Keratinocyte (primary cell): ENCODE data around the gene MAPK7. TPM values are rescaled to one million over a fixed set of nuclear protein-coding genes. Genes with fewer than 3 reads are reported as not detected.

ENCODE experiments used
- DNase-seq: peaks from one replicate; pipeline ENCODE4 v3.0.0-alpha.2; 2011; ENCODE audit warnings: low read depth, missing footprints, low spot score
- FAIRE-seq: peaks from 2 replicates; lab custom pipeline; 2011; peaks lifted over from hg19 to GRCh38; lab: Jason Lieb, UNC
- H2AFZ ChIP-seq: 2 replicates; pipeline ENCODE4 v1.6.0; 2012; ENCODE audit warnings: low read length, control low read depth, inconsistent platforms; ENCODE audit not compliant: control insufficient read depth
- H3K27ac ChIP-seq: 2 replicates; pipeline ENCODE4 v1.5.1; 2011; ENCODE audit warnings: low read length; ENCODE audit not compliant: control insufficient read depth, insufficient read depth
- H3K27me3 ChIP-seq: 3 replicates; pipeline ENCODE4 v1.6.0; 2011; ENCODE audit warnings: low read length; ENCODE audit not compliant: control insufficient read depth, insufficient read depth; ENCODE audit errors: extremely low read depth
- H3K36me3 ChIP-seq, 2 experiments: 2 replicates in 1 of 2; 3 replicates in 1 of 2; pipeline ENCODE4 v1.5.1; 2011; ENCODE audit warnings: low read length in 2 of 2, mild to moderate bottlenecking in 1 of 2; ENCODE audit not compliant: control insufficient read depth in 2 of 2, insufficient read depth in 2 of 2; ENCODE audit errors: extremely low read depth in 1 of 2
- H3K4me1 ChIP-seq: 3 replicates; pipeline ENCODE4 v1.5.1; 2011; ENCODE audit warnings: low read length; ENCODE audit not compliant: control insufficient read depth, insufficient read depth; ENCODE audit errors: extremely low read depth
- H3K4me2 ChIP-seq: 3 replicates; pipeline ENCODE4 v1.6.0; 2011; ENCODE audit warnings: low read depth, low read length; ENCODE audit not compliant: control insufficient read depth, insufficient read depth; ENCODE audit errors: extremely low read depth
- H3K4me3 ChIP-seq, 3 experiments: fragments of 200-600 bp in 1 of 3; sonication (generic) in 1 of 3; 2 replicates in 2 of 3; 3 replicates in 1 of 3; pipeline ENCODE4 v1.5.1; 2011 to 2016; ENCODE audit warnings: low read length in 3 of 3, mild to moderate bottlenecking in 3 of 3, control low read depth in 2 of 3, inconsistent platforms in 1 of 3, low read depth in 1 of 3, mixed read lengths in 1 of 3, mixed run types in 1 of 3, moderate library complexity in 1 of 3; ENCODE audit not compliant: control insufficient read depth in 2 of 3, insufficient read depth in 2 of 3; ENCODE audit errors: extremely low read depth in 1 of 3
- H3K79me2 ChIP-seq: 2 replicates; pipeline ENCODE4 v1.6.0; 2012; ENCODE audit warnings: low read length; ENCODE audit not compliant: control insufficient read depth, insufficient read depth
- H3K9ac ChIP-seq: 3 replicates; pipeline ENCODE4 v1.6.0; 2011; ENCODE audit warnings: low read length; ENCODE audit not compliant: control insufficient read depth, insufficient read depth; ENCODE audit errors: extremely low read depth
- H3K9me1 ChIP-seq: 3 replicates; pipeline ENCODE4 v1.6.0; 2011; ENCODE audit warnings: low read length; ENCODE audit not compliant: control insufficient read depth, insufficient read depth; ENCODE audit errors: extremely low read depth
- H3K9me3 ChIP-seq: 2 replicates; pipeline ENCODE4 v1.5.1; 2012; ENCODE audit warnings: low read depth, low read length; ENCODE audit not compliant: control insufficient read depth
- H4K20me1 ChIP-seq: 3 replicates; pipeline ENCODE4 v1.6.0; 2011; ENCODE audit warnings: low read length; ENCODE audit not compliant: control insufficient read depth, insufficient read depth; ENCODE audit errors: extremely low read depth
- EZH2 ChIP-seq: IDR thresholded peaks from one replicate; pipeline ENCODE4 v1.6.1; 2012; ENCODE audit warnings: inconsistent platforms, mild to moderate bottlenecking, low read length, moderate library complexity
- dilution Hi-C: fragments of 300-500 bp; cut with MboI; formaldehyde crosslinking; loops from one replicate; pipeline ENCODE4 v1.7.0; 2020; ENCODE audit warnings: low sequenced_read_pairs; ENCODE audit not compliant: extremely low pct_ligation_motif_present
- polyA plus RNA-seq, 5 experiments: library from polyadenylated mRNA; depleted of rRNA in 3 of 5; stranded (reverse) in 3 of 5; stranded (forward) in 1 of 5; unstranded in 1 of 5; fragments of >200 nt; gene quantifications; 1 replicate in 1 of 5; 2 replicates in 3 of 5; 3 replicates in 1 of 5; pipeline versions ENCODE4 v1.2.1 to v1.2.3, GENCODE V29; 2011 to 2012; ENCODE audit warnings: missing spikeins in 2 of 5, low read depth in 1 of 5, low replicate concordance in 1 of 5
- TF ChIP-seq, protein P1 (sequence below), 3 experiments: IDR thresholded peaks in 1 of 3; conservative IDR thresholded peaks in 1 of 3; optimal IDR thresholded peaks in 1 of 3; 2 replicates in 2 of 3; 3 replicates in 1 of 3; pipeline versions ENCODE3 to v1.5.1; 2011; ENCODE audit warnings: low read length in 3 of 3, mild to moderate bottlenecking in 3 of 3, moderate library complexity in 2 of 3, control low read depth in 1 of 3, inconsistent platforms in 1 of 3; ENCODE audit not compliant: insufficient read depth in 2 of 3; ENCODE audit errors: extremely low read depth in 1 of 3

The MAPK7 gene
- polyA plus RNA-seq, 1 donor (not counting 4 experiments of a cell fraction or from before 2014, with no cell fraction given) = 4.3 TPM

DNA sequence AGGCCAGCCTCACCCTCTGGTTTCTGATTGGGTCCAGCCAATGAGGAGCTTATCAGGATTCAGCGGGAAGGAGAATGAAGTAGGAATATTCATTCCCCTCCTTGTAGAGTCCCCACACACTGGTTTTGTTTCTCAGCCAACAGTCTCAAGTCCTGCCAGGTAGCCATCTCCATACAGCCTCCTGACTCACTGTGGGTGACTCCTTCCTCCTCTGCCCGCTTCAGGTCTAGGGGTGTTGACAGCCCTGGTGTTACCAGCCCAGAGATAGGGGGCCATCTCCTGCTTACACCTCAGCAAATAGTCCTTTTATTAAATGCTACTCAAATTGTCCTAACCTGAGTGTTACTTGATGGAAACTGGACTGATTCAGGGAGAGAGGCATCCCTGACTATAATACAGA, 12.7 kb downstream of the MAPK7 start:
- H3K9me1 ChIP-seq = no peaks in the 10 kb centered on the region
- H3K27me3 ChIP-seq = no peaks in the 10 kb centered on the region
- no peaks in the 10 kb centered on the region for H4K20me1 ChIP-seq
- no peak overlapping the region for H3K4me3 ChIP-seq
- H3K4me1 ChIP-seq = peaks cover 8% of the 10 kb centered on the region
- no peak overlapping the region for H2AFZ ChIP-seq
- H3K27ac ChIP-seq = no peak overlapping the region
- FAIRE-seq (no peak), DNase-seq (no peak)
- TF ChIP-seq, protein P1, sequence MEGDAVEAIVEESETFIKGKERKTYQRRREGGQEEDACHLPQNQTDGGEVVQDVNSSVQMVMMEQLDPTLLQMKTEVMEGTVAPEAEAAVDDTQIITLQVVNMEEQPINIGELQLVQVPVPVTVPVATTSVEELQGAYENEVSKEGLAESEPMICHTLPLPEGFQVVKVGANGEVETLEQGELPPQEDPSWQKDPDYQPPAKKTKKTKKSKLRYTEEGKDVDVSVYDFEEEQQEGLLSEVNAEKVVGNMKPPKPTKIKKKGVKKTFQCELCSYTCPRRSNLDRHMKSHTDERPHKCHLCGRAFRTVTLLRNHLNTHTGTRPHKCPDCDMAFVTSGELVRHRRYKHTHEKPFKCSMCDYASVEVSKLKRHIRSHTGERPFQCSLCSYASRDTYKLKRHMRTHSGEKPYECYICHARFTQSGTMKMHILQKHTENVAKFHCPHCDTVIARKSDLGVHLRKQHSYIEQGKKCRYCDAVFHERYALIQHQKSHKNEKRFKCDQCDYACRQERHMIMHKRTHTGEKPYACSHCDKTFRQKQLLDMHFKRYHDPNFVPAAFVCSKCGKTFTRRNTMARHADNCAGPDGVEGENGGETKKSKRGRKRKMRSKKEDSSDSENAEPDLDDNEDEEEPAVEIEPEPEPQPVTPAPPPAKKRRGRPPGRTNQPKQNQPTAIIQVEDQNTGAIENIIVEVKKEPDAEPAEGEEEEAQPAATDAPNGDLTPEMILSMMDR (optimal IDR thresholded peaks at IDR 0.05 in 1 of 3, IDR thresholded peaks at IDR 0.05 in 1 of 3, conservative IDR thresholded peaks at IDR 0.05 in 1 of 3; ENCODE audit: extremely low read depth in 1 of 3, insufficient read depth in 2 of 3, low read length in 3 of 3) = no peak
- no peak for TF ChIP-seq EZH2
- no peaks in the 10 kb centered on the region for H3K36me3 ChIP-seq
- H3K4me2 ChIP-seq = no peak overlapping the region
- H3K79me2 ChIP-seq = no peaks in the 10 kb centered on the region
- no peak overlapping the region for H3K9ac ChIP-seq
- no peaks in the 10 kb centered on the region for H3K9me3 ChIP-seq
- dilution Hi-C loops = no loop called here

DNA sequence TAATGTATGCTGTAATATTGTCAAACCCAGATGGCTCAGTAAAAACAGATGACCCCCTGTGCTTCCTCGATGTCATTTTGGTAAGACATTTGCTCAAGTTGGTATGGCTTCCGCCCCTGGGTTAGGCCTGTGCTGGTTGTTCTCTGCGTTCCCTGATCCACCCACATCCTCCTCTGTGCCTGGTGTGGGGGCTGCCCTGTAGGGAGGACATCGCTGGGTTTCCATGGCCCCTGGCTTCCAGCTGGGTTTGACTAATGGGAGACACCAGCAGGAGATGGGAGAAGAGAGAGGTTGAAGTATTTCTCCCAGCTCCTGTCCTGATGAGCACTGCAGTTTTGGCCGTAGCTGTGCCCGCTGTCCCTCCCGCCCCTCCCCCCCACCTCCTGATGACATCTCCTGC, 13.1 kb downstream of the MAPK7 start:
- Histone ChIP-seq H3K27ac (no peak overlapping the region), H3K79me2 (no peaks in the 10 kb centered on the region), H4K20me1 (no peaks in the 10 kb centered on the region), H3K27me3 (no peaks in the 10 kb centered on the region), H3K36me3 (no peaks in the 10 kb centered on the region), H3K9me1 (no peaks in the 10 kb centered on the region), H3K9ac (no peak overlapping the region), H2AFZ (no peak overlapping the region), H3K9me3 (no peaks in the 10 kb centered on the region), H3K4me3 (no peak overlapping the region), H3K4me1 (peaks cover 3% of the 10 kb centered on the region), H3K4me2 (no peak overlapping the region)
- FAIRE-seq (no peak), DNase-seq (no peak)
- TF ChIP-seq EZH2 = no peak
- TF ChIP-seq, protein P1 (optimal IDR thresholded peaks at IDR 0.05 in 1 of 3, IDR thresholded peaks at IDR 0.05 in 1 of 3, conservative IDR thresholded peaks at IDR 0.05 in 1 of 3; ENCODE audit: extremely low read depth in 1 of 3, insufficient read depth in 2 of 3, low read length in 3 of 3) = no peak
- dilution Hi-C loops = no loop called here
